K562 (cell line): Measurements from ENCODE around the gene GALE. TPM values are rescaled to one million over a fixed set of nuclear protein-coding genes. Genes with fewer than 3 reads are reported as not detected.

Experiments used
- ATAC-seq: fragments of 200-7000 bp; cut with Tn5 transposase; 3 replicates; pipeline ENCODE4 v1.9.1; 2020; ENCODE audit warnings: moderate library complexity
- BruUV-seq: library from RNA; stranded (reverse); fragments of 400-500 nt; replicated peaks from 2 replicates; lab custom pipeline; 2021; lab: Mats Ljungman, UMichigan
- CTCF ChIA-PET: fragments of 300-600 bp; formaldehyde crosslinking; extraction: SDS; loops from one replicate; lab custom pipeline; 2021; ENCODE audit warnings: low intra/inter-chr PET ratio; lab: Yijun Ruan, JAX
- POLR2A ChIA-PET: fragments of 300-600, 350-650 bp; sonication (Branson Sonifier 250); formaldehyde crosslinking; extraction: SDS; loops from one replicate; lab custom pipeline; 2021; ENCODE audit warnings: antibody characterized with exemption, inconsistent platforms; lab: Yijun Ruan, JAX
- DNase-seq, 4 experiments: peaks; one replicate each; pipeline versions ENCODE4 v3.0.0 to v3.0.0-alpha.2; 2011 to 2018; ENCODE audit warnings: low spot score in 3 of 4, mixed read lengths in 3 of 4; ENCODE audit errors: extremely low read depth in 1 of 4
- FAIRE-seq: peaks from 2 replicates; lab custom pipeline; 2011; peaks lifted over from hg19 to GRCh38; lab: Jason Lieb, UNC
- H2AFZ ChIP-seq: 2 replicates; pipeline ENCODE4 v1.6.0; 2011; ENCODE audit warnings: low read depth, low read length, control low read depth, inconsistent platforms
- H3K27ac ChIP-seq: fragments of 200-600 bp; 3 replicates; pipeline ENCODE4 v1.8.0; 2011; ENCODE audit warnings: low read depth, mild to moderate bottlenecking, control low read depth, inconsistent platforms, low read length, moderate library complexity, mixed read lengths; ENCODE audit errors: extremely low read depth
- H3K27me3 ChIP-seq, 2 experiments: fragments of 300-600 bp in 1 of 2; 2 replicates in 1 of 2; 3 replicates in 1 of 2; pipeline versions ENCODE4 v1.6.0 to v1.8.0; 2011; ENCODE audit warnings: inconsistent platforms in 2 of 2, low read length in 2 of 2, mild to moderate bottlenecking in 1 of 2, mixed read lengths in 1 of 2, moderate library complexity in 1 of 2; ENCODE audit not compliant: control insufficient read depth in 2 of 2, insufficient read depth in 2 of 2
- H3K36me3 ChIP-seq: fragments of 300-600 bp; 3 replicates; pipeline ENCODE4 v1.8.0; 2011; ENCODE audit warnings: mild to moderate bottlenecking, low read length, inconsistent platforms; ENCODE audit not compliant: control insufficient read depth, insufficient read depth
- H3K4me1 ChIP-seq, 2 experiments: fragments of 200-600 bp in 1 of 2; replicated peaks in 1 of 2; 2 replicates in 1 of 2; 3 replicates in 1 of 2; pipeline versions ENCODE4 v1.5.1 to v1.8.0; 2011; ENCODE audit warnings: inconsistent platforms in 2 of 2, low read length in 2 of 2, mild to moderate bottlenecking in 1 of 2, mixed read lengths in 1 of 2, moderate library complexity in 1 of 2; ENCODE audit not compliant: control insufficient read depth in 2 of 2, insufficient read depth in 2 of 2
- H3K4me2 ChIP-seq: 2 replicates; pipeline ENCODE4 v1.6.1; 2011; ENCODE audit warnings: low read length, control low read depth, inconsistent platforms, mixed read lengths; ENCODE audit not compliant: insufficient read depth
- H3K4me3 ChIP-seq: fragments of 200-600 bp; sonication (generic), shearing (Covaris generic); 2 replicates; pipeline ENCODE4 v1.5.1; 2016; ENCODE audit warnings: control low read depth, inconsistent platforms
- H3K79me2 ChIP-seq: fragments of 200-600 bp; 3 replicates; pipeline ENCODE4 v1.8.0; 2011; ENCODE audit warnings: low read length, inconsistent platforms; ENCODE audit not compliant: control insufficient read depth, insufficient read depth
- H3K9ac ChIP-seq, 2 experiments: 2 replicates each; pipeline versions ENCODE4 v1.6.0 to v1.6.1; 2011; ENCODE audit warnings: low read depth in 2 of 2, low read length in 2 of 2, control low read depth in 1 of 2, inconsistent platforms in 1 of 2, mild to moderate bottlenecking in 1 of 2, mixed read lengths in 1 of 2; ENCODE audit not compliant: insufficient read depth in 1 of 2
- H3K9me1 ChIP-seq: one replicate; pipeline ENCODE4 v1.6.0; 2011; ENCODE audit warnings: inconsistent platforms, mild to moderate bottlenecking, low read length, moderate library complexity; ENCODE audit not compliant: control insufficient read depth, insufficient read depth
- H3K9me3 ChIP-seq: replicated peaks from 2 replicates; pipeline ENCODE4 v1.5.1; 2011; ENCODE audit warnings: low read depth, low read length, inconsistent platforms; ENCODE audit not compliant: control insufficient read depth, insufficient read depth
- H4K20me1 ChIP-seq: replicated peaks from 2 replicates; pipeline ENCODE4 v1.6.1; 2011; ENCODE audit warnings: low read length, inconsistent platforms, mixed read lengths; ENCODE audit not compliant: control insufficient read depth, insufficient read depth
- ELF2 ChIP-seq: fragments of 250-450 bp; sonication (Bioruptor Pico); IDR thresholded peaks from 2 replicates; pipeline ENCODE4 v1.5.0; 2021; ENCODE audit warnings: mild to moderate bottlenecking
- POLR2G ChIP-seq: fragments of 200-400 bp; formaldehyde crosslinking; IDR thresholded peaks from 2 replicates; pipeline ENCODE4 v1.6.1; 2017; ENCODE audit warnings: low read depth, mild to moderate bottlenecking, antibody characterized with exemption, low read length, moderate library complexity
- RBFOX2 ChIP-seq: fragments of 200-400 bp; formaldehyde crosslinking; IDR thresholded peaks from 2 replicates; pipeline ENCODE4 v1.6.1; 2017; ENCODE audit warnings: low read depth, mild to moderate bottlenecking, low read length, moderate library complexity
- RBM22 ChIP-seq: fragments of 200-400 bp; formaldehyde crosslinking; IDR thresholded peaks from 2 replicates; pipeline ENCODE4 v1.6.1; 2018; ENCODE audit warnings: low read length, low read depth; ENCODE audit not compliant: poor library complexity, severe bottlenecking
- STAT5B ChIP-seq: fragments of 250-450 bp; sonication (Bioruptor Pico); IDR thresholded peaks from 2 replicates; pipeline ENCODE4 v1.8.0; 2021; ENCODE audit warnings: mild to moderate bottlenecking, inconsistent platforms
- ZNF696 ChIP-seq: fragments of 250-450 bp; sonication (Bioruptor Pico); conservative IDR thresholded peaks from 2 replicates; pipeline ENCODE4 v1.4.0; 2020; ENCODE audit warnings: mild to moderate bottlenecking, moderate library complexity
- WGBS: fragments of 100-300 bp; shearing (Covaris generic); methylation state at CpG from one replicate; pipeline ENCODE4 v1.1.6; 2016; ENCODE audit warnings: low coverage, mixed read lengths; ENCODE audit not compliant: insufficient coverage; ENCODE audit errors: missing lambda C conversion rate; 5-methylcytosine and 5-hydroxymethylcytosine counted together
- in situ Hi-C: fragments of 300-500 bp; cut with MboI; formaldehyde crosslinking; loops from 4 replicates; pipeline ENCODE4 v1.15.0; 2018; ENCODE audit warnings: inconsistent platforms, mixed read lengths
- intact Hi-C: fragments of 100-400 bp; cut with micrococcal nuclease; formaldehyde crosslinking; loops from 2 replicates; pipeline ENCODE4 v1.14.2; 2022
- polyA plus RNA-seq, 8 experiments: library from polyadenylated mRNA; depleted of rRNA in 4 of 8; stranded (reverse) in 5 of 8; unstranded in 3 of 8; fragments of >200 nt; fragmentation: Nextera tagmentation in 2 of 8; fragmentation: Illumina TruSeq in 1 of 8; extraction: Ambion mirVana in 2 of 8; extraction: Trizol in 1 of 8; gene quantifications; 2 replicates each; pipeline versions ENCODE4 v1.2.1 to v1.2.3, GENCODE V29; 2011 to 2014; ENCODE audit warnings: inconsistent platforms in 1 of 8, missing spikeins in 1 of 8
- total RNA-seq, 7 experiments: library from RNA; depleted of rRNA in 6 of 7; stranded (reverse); fragments of >200 nt in 6 of 7; fragmentation: Illumina TruSeq in 2 of 7; extraction: Trizol in 2 of 7; gene quantifications; 2 replicates each; pipeline versions ENCODE4 v1.2.1 to v1.2.3, GENCODE V29; 2011 to 2021; ENCODE audit warnings: low replicate concordance in 1 of 7
- TF ChIP-seq, protein P1 (sequence below): fragments of 250-450 bp; sonication (Bioruptor Pico); IDR thresholded peaks from 2 replicates; pipeline ENCODE4 v1.9.0; 2021; ENCODE audit warnings: mild to moderate bottlenecking

Gene GALE
- total and polyA plus RNA-seq, 9 of the 15 experiments (the other 6 are each of a cell fraction or from before 2014, with no cell fraction given): 8.4 to 139 (median 88.3) TPM

DNA sequence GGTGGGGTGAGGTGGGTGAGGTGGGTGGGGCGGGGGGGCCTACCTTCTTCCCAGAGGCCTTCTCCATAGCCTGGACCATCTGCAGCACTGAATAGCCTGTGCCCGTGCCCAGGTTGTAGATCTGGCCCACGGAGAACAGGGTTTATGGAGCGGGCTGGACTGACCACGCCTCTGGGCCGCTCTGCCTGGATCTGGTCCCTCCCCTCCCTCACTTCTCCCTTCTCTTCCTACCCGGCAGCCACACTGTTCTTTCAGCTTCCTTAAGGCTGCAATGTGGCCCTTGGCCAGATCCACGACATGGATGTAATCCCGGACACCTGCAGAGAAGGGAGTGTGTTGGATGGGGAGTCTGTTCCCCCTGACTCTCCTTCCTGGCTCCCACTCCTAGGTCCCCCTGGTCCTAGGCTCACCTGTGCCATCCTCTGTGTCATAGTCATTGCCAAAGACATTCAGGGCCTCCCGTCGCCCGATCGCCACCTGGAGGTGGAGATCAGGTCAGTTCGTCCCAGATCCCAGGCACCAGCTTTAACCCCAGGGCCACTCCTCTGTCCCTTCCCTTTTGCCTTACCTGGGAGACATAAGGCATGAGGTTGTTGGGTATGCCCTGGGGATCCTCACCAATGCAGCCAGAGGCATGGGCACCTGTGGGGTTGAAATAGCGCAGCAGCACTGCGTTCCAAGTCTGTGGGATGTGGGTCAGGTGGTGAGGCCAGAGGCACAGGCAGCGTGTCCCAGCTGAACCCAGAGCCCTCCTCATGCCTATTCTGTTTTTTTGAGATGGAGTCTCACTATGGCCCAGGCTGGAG, 3.9 kb downstream of the GALE start (continued):
- TF ChIP-seq, protein P1, sequence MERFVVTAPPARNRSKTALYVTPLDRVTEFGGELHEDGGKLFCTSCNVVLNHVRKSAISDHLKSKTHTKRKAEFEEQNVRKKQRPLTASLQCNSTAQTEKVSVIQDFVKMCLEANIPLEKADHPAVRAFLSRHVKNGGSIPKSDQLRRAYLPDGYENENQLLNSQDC: no peak
- TF ChIP-seq RBFOX2: peak; percentile 2; the same call in 1 of the 2 replicates

DNA sequence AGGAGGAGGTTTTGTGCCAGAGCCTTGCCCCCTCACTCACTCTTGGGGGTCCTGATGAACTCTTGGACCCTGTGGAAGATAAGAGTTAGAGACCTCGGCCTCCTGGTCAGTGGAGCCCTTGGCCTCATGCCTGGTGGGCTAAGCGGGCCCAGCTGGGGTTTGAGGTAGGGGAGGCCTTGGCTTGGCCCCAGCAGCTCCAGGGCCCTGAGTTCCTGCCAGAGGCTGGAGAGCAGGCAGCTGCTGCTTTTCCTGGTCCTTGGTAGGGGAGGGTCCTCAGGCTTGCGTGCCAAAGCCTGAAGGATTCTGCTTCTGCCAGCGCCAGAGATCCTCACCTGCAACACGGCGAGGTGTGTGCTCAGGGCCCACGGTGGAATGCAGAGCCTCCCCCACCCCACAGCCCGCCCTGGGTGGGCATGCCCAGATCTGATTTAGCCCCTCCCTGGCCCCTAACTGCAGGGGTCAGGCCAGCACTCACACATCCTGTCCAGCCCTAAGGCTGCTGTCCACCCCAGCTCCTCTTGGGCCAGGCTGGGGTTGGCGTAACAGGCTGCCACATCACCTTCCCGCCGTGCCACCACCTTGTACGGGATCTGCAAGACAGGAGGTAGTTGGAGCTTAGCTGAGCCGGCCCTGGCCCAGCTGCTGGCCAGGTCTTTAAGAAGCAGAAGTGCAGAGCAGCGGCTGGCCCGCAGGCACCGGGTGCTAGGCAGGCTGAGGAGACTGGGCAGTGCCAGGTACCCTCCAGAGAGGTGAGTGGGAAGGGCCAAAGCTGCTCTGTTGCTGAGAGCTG, 4.7 kb downstream of the GALE start:
- Histone ChIP-seq H3K27me3 (no peaks in the 10 kb centered on the region), H2AFZ (no peak overlapping the region), H3K4me1 (peaks cover 27 to 68% of the 10 kb centered on the region in 2 experiments), H3K9me1 (peaks cover 5% of the 10 kb centered on the region), H3K4me2 (no peak overlapping the region), H3K27ac (no peak overlapping the region), H4K20me1 (peaks cover 3% of the 10 kb centered on the region; the same call in 1 of the 2 replicates), H3K36me3 (peaks cover 62% of the 10 kb centered on the region; the same call in 2 of the 3 replicates), H3K4me3 (no peak overlapping the region), H3K9ac (peak overlapping the region in 1 of 2 experiments; percentile 33; a peak in 1 of 4 replicates), H3K79me2 (peaks cover 46% of the 10 kb centered on the region), H3K9me3 (no peaks in the 10 kb centered on the region)
- BruUV-seq: no TSS peak
- ChIA-PET CTCF (no interaction called here), POLR2A (interaction anchor here (0.6 to 10.2 kb wide), 3 partner anchors 11 to 348 kb away, joined by 3 to 197 read pairs (median 3); partner anchors contain the start of gene PITHD1)
- ATAC-seq (no peak), FAIRE-seq (no peak), DNase-seq (no peak)
- intact Hi-C loops: no loop called here
- TF ChIP-seq POLR2G: peak; percentile 75
- no peak for TF ChIP-seq ELF2 (CRISPR knock-in tag)
- peak; percentile 59 for TF ChIP-seq RBFOX2
- TF ChIP-seq RBM22: peak; percentile 51
- no peak for TF ChIP-seq STAT5B (CRISPR knock-in tag)
- no peak for TF ChIP-seq ZNF696
- in situ Hi-C loops: no loop called here
- 89% methylated on average over 14 of the region's 16 CpGs for WGBS
